Measurements from ENCODE around the gene RNPS1. TPM values are rescaled to one million over a fixed set of nuclear protein-coding genes. Genes with fewer than 3 reads are reported as not detected.

The RNPS1 gene
- total RNA-seq, 1 donor from 2014 or later = 98.6 TPM

DNA sequence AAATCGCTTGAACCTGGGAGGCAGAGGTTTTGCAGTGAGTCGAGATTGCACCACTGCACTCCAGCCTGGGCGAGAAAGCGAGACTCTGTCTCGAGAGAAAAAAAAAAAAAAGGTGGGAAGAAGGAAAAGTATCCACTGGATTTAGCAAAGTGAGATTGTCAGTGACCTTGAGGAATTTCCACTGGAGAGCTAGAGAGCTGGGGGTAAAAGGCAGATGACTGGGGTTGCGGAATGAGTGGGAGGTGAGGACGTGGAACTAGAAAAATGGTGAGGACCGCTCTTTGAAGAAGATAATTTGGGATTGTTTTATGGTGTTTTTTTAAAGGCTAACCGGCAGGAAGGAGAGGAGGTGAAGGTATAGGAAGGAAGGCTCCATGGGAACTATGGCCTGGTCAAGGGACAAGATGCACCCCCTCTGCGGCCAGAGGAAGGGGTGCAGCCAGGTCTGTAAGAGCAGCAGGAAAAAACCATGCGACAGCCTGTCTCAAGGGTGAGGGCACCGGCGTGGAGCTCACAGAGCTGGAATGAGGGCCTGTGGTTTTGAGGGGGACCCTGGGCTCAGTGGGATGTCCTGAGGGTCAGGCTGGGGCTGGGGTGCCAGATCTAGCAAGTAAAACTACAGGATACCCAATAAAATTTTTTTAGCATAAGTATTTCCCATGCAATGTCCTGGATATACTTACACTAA lies 63.4 kb downstream of the RNPS1 start:
- Histone ChIP-seq H3K4me1 (peaks cover 23% of the 10 kb centered on the region), H3K9me3 (no peaks in the 10 kb centered on the region), H3K4me3 (peak overlapping the region; percentile 86), H3K27me3 (ENCODE audit: low read depth) (no peaks in the 10 kb centered on the region), H3K27ac (peak overlapping the region; percentile 99), H3K36me3 (peaks cover 29% of the 10 kb centered on the region)
- peak; percentile 53 for DNase-seq
- TF ChIP-seq, protein P1, sequence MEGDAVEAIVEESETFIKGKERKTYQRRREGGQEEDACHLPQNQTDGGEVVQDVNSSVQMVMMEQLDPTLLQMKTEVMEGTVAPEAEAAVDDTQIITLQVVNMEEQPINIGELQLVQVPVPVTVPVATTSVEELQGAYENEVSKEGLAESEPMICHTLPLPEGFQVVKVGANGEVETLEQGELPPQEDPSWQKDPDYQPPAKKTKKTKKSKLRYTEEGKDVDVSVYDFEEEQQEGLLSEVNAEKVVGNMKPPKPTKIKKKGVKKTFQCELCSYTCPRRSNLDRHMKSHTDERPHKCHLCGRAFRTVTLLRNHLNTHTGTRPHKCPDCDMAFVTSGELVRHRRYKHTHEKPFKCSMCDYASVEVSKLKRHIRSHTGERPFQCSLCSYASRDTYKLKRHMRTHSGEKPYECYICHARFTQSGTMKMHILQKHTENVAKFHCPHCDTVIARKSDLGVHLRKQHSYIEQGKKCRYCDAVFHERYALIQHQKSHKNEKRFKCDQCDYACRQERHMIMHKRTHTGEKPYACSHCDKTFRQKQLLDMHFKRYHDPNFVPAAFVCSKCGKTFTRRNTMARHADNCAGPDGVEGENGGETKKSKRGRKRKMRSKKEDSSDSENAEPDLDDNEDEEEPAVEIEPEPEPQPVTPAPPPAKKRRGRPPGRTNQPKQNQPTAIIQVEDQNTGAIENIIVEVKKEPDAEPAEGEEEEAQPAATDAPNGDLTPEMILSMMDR (IDR thresholded peaks at IDR 0.05) = no peak
- no peak for ATAC-seq
- intact Hi-C loops (cut with DNase I) = no loop called here

Small RNAs within 50 kb of the gene (microRNA-seq; reads per million reads assigned to microRNA genes)
- gene MIR3677 (ENCODE audit: borderline number of aligned reads) (not detected), gene MIR4717 (ENCODE audit: borderline number of aligned reads) (not detected)

Other genes with a start within 250 kb of the RNPS1 start
- gene NPW, start 248.3 kb downstream of the RNPS1 start, total RNA-seq = not detected
- gene NHERF2, start 241.2 kb downstream of the RNPS1 start, total RNA-seq = 343 TPM
- gene NTHL1, start 220.3 kb downstream of the RNPS1 start, total RNA-seq = 24.3 TPM
- 123 TPM for gene TSC2, start 220.1 kb downstream of the RNPS1 start, total RNA-seq
- 81.6 TPM for gene PKD1, start 132.2 kb downstream of the RNPS1 start, total RNA-seq
- gene RAB26, start 119.5 kb downstream of the RNPS1 start, total RNA-seq = 0.80 TPM
- 61.9 TPM for gene TRAF7, start 112.3 kb downstream of the RNPS1 start, total RNA-seq
- gene CASKIN1, start 71.5 kb downstream of the RNPS1 start, total RNA-seq = 0.09 TPM
- 26.6 TPM for gene MLST8, start 62.7 kb downstream of the RNPS1 start, total RNA-seq
- 7.8 TPM for gene BRICD5, start 57.3 kb downstream of the RNPS1 start, total RNA-seq
- 13.3 TPM for gene PGP, start 53.3 kb downstream of the RNPS1 start, total RNA-seq
- gene E4F1, start 44.5 kb downstream of the RNPS1 start, total RNA-seq = 21.0 TPM
- 2.0 TPM for gene DNASE1L2, start 31.7 kb downstream of the RNPS1 start, total RNA-seq
- gene ECI1, start 16.5 kb downstream of the RNPS1 start, total RNA-seq = 50.4 TPM
- 491 TPM for gene ABCA3, start 72.6 kb upstream of the RNPS1 start, total RNA-seq
- 3.4 TPM for gene CCNF, start 161.3 kb upstream of the RNPS1 start, total RNA-seq
- 0.68 TPM for gene TEDC2, start 192.0 kb upstream of the RNPS1 start, total RNA-seq
- gene NTN3, start 203.2 kb upstream of the RNPS1 start, total RNA-seq = 0.24 TPM
- gene TBC1D24, start 207.0 kb upstream of the RNPS1 start, total RNA-seq = 40.2 TPM
- 313 TPM for gene ATP6V0C, start 245.8 kb upstream of the RNPS1 start, total RNA-seq